Subcutaneous adipose tissue (tissue), 4 donors: ENCODE measurements around the gene CD164. TPM values are rescaled to one million over a fixed set of nuclear protein-coding genes. Genes with fewer than 3 reads are reported as not detected.

Experiments
- total RNA-seq, 4 donors: library from RNA; depleted of rRNA; stranded (reverse); fragments of >200 nt; gene quantifications; one replicate each; pipeline ENCODE4 v1.1.0, GENCODE V29; 2016
- TF ChIP-seq, protein P1 (sequence below): fragments of 450-650 bp; IDR thresholded peaks from one replicate; pipeline ENCODE4 v1.5.1; 2016; ENCODE audit warnings: low read depth, mild to moderate bottlenecking, control low read depth, antibody characterized with exemption, moderate library complexity

The CD164 gene
- total RNA-seq, 4 donors from 2014 or later, result 177 to 516 (median 317) TPM

DNA sequence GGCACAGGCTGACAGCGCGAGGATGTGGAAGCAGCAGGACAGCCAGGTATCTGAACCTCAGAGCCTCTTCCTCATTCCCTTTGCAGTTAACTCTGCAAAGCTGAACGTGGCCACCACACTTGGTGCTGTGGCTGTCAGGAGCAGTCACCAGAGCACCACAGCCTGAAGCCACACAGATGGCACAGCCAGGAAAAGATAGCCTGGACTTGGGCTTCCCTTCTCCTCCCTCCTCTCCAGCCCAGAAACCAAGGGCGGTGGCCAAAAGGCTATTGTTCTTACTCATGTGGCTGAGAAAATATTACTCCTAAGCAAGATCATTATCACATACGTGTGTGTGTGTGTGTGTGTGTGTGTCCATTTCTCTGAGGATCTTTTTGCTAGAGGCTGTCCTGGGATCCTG is 39.8 kb downstream of the CD164 start:
- TF ChIP-seq, protein P1, sequence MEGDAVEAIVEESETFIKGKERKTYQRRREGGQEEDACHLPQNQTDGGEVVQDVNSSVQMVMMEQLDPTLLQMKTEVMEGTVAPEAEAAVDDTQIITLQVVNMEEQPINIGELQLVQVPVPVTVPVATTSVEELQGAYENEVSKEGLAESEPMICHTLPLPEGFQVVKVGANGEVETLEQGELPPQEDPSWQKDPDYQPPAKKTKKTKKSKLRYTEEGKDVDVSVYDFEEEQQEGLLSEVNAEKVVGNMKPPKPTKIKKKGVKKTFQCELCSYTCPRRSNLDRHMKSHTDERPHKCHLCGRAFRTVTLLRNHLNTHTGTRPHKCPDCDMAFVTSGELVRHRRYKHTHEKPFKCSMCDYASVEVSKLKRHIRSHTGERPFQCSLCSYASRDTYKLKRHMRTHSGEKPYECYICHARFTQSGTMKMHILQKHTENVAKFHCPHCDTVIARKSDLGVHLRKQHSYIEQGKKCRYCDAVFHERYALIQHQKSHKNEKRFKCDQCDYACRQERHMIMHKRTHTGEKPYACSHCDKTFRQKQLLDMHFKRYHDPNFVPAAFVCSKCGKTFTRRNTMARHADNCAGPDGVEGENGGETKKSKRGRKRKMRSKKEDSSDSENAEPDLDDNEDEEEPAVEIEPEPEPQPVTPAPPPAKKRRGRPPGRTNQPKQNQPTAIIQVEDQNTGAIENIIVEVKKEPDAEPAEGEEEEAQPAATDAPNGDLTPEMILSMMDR, result no peak

DNA sequence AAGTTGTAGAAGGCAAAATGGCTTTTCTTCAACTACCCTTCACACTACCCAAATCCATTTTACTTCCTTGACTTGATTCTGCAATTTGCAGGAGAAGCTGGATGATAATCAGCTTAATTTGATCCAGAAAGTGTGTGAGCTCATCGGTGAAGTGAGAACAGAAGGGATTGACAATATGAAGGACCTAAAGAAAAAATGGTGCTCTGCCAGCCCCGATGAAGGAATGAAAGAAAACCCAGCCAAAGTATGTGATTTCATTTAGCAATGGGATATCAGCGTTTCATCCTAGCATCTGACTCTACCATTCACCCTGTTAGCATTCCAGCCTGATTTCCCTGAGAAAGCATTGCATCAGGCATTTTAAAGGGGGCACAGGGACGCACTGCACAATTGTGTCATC is 41.5 kb downstream of the CD164 start:
- TF ChIP-seq, protein P1, result no peak

DNA sequence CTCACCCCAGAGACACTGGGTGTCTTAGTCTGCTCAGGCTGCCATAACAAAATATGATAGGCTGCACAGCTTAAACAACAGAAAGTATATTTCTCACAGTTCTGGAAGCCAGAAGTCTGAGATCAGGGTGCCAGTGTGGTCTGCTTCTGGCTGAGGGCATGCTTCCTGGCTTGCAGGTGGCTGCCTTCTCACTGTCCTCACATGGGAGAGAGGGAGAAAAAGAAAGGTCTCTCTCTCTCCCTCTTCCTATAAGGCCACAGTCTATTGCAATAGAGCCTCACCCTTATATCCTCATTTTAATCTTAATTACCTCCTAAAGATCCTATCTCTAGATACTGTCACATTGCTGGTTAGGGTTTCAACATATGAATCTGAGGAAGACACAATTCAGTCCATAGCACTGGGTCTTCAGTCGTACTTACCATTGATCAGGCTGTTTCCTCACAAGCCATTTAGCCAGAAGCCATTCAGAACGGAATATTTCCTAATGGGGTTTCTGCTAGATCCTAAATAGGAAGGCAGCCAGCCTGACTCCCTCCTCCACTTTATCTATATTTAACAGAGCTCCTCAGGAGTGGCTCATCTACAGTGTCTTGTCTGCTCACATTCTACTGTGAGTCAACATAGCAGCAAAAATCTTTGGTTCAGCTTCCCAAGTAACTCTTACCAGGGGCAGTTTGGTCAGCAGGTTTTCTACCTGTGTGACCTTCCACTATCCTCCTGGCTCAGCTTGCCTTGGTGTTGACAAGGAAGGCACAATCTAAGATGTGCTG is 42.2 kb downstream of the CD164 start:
- TF ChIP-seq, protein P1, result no peak

DNA sequence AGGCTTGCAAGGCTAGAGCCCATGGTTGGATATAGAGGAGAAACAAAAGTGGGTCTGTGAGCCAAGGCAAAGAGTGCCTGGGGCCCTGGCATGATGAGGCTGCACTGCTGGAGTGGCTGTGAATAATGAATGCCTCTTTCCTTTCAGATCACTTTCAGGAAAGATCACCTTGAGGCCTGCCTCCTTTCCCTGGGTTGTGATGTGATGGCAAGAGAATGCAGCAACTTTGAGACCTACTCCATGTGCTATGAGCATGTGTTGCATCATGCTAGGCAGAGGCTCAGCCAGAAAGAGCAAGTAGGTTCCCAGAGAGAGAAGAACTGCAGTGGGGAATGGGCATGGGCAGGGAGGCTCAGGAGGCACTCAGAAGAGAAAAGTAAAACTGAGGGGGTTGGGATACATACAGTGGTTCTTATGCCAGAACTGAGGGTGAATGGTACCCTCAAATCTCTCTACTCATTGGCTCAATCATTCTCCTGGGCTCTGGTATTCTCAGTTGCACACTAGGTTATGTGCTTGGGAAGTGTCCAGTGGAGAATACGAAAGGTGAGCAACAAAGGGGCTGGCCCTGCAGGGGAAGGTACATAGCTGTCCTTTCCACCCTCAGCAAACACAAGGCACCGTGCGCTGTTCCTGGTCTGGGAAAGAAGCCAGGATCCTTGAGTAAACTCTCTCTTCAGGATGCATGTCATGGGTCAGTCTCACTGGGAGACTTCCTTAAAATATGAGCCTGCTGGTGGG is 45.9 kb downstream of the CD164 start:
- TF ChIP-seq, protein P1, result no peak

DNA sequence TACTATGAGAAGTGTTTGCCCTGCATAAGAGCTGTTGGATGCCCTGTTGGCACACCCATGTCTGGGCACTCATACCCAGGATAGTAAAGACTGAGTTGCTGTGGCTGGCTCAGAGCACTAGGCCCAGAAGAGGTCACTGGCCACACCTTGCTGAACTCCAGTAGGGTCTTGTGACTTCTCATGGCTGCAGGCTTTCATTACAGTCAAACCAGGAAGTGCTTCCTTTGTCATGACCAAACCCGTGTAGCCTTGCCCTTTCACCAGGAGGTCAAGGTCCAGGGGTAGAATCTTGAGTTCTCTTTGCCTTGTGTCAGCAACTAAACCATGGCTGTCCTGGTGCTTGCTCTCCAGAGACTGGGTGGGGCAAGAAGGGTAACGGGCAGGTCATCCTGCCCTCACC is 49.5 kb downstream of the CD164 start:
- TF ChIP-seq, protein P1, result no peak

DNA sequence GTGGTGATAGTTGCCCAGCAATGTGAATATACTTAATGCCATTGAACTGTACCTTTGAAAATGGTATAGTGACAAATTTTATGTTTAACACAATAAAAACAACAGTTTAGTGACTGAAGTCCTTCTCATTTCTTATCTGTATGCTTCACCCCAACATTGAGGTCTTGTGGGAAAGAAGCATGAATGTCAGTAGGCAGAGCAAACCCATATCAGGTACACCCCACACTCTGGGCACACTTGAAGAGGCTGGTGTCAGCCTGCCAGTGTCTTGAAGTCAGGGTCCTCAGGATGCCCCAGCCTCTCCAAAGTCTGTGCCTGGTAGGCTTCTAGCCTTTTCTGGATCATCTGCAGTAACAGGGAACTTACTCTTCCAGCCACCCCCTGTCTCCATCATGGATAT is 51.2 kb downstream of the CD164 start:
- TF ChIP-seq, protein P1, result no peak

DNA sequence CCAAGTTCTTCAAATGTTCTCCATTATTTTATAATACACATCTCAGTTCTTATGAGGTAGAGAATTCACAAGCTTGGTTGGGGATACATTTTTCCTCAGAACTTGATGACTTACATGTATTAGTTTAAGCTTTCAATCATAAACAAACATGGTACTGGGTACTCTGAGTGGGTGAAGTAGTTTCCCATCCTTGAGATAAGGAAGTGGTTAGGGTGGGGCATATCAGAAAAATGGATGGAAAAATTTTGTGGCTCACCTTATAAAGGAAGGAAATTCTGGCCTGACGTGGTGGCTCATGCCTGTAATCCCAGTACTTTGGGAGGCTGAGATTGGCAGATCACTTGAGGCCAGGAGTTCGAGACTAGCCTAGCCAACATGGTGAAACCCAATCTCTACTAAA is 52.0 kb downstream of the CD164 start:
- TF ChIP-seq, protein P1, result no peak
